Fibroblast of villous mesenchyme (primary cell): Measurements from ENCODE around the gene GPM6B. TPM values are rescaled to one million over a fixed set of nuclear protein-coding genes. Genes with fewer than 3 reads are reported as not detected.

Source experiments
- DNase-seq: peaks from one replicate; pipeline ENCODE4 v3.0.0-alpha.2; 2010; ENCODE audit warnings: low read depth
- H3K4me3 ChIP-seq: 2 replicates; pipeline ENCODE4 v1.5.1; 2011; ENCODE audit warnings: low read depth, mild to moderate bottlenecking, low read length
- CTCF ChIP-seq: IDR thresholded peaks from 2 replicates; pipeline ENCODE4 v1.5.1; 2012; ENCODE audit warnings: low read depth, mild to moderate bottlenecking, low read length; ENCODE audit not compliant: insufficient read depth
- total RNA-seq: library from RNA; depleted of rRNA; stranded (reverse); fragments of >200 nt; gene quantifications from 2 replicates; pipeline ENCODE4 v1.2.3, GENCODE V29; 2012

GPM6B gene, protein sequence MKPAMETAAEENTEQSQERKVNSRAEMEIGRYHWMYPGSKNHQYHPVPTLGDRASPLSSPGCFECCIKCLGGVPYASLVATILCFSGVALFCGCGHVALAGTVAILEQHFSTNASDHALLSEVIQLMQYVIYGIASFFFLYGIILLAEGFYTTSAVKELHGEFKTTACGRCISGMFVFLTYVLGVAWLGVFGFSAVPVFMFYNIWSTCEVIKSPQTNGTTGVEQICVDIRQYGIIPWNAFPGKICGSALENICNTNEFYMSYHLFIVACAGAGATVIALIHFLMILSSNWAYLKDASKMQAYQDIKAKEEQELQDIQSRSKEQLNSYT
- total RNA-seq = under 0.01 and 1.3 TPM in 2 replicates

DNA sequence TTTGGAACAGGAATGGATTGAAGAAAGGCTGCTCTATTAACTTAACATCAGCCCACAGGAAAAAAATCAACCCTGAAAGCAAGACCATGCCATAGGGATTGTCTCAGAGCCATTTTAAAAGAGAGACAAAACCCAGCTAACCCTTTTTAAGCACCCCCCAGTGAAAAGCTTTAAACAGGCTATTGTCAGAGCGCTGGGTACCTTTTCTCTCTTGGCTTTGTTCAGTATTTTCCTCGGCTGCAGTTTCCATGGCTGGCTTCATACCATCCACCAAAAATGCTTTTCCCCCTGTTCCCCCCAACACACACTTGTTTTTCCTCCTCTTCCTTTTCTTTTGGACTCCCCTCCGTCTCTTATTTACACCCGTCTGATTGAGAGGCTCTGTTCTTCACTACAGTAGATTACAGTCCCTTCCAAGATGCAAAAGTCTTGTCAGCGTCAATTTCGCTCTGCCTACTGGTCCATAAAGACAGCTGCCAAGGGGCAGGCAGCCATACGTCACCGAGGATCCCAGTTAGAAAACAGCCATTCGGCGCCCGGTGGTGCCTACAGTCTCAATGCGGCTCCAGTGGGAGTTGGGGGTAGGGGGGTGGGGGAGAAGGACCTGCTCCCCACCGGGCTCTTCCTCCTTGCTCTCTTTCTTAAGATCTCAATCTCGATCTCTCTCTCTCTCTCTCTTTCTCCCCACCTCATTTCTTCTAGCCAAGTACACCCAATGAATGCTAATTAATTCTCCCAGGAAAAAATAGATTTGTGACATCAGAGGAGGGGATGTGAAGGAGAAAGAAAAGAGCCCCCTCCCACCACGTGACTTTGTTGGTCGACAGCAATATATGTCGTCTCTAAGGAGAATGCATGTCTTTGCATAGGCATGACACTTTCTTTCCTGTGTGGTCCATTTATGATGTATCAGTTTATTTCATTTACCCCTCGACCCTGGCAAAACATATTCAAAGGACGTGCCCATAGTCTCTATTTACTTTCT lies at the start of gene GPM6B:
GPM6B (minus strand) TSS at position 451 of the 985 bp plus-strand sequence; CDS start at position 262, 189 bp downstream.
- no peak within 1 kb of the TSS for H3K4me3 ChIP-seq
- no peak for DNase-seq
- TF ChIP-seq CTCF = no peak

- TF ChIP-seq CTCF = no peak
- no peak overlapping the region for H3K4me3 ChIP-seq
- DNase-seq = no peak
Observed at GRCh38 chrX:13864264-13864663, 47.4 kb upstream of the GPM6B start.

GRCh38 chrX:13863324-13863723 lies 46.4 kb upstream of the GPM6B start:
- no peak for TF ChIP-seq CTCF
- DNase-seq = no peak
- no peak overlapping the region for H3K4me3 ChIP-seq

DNA sequence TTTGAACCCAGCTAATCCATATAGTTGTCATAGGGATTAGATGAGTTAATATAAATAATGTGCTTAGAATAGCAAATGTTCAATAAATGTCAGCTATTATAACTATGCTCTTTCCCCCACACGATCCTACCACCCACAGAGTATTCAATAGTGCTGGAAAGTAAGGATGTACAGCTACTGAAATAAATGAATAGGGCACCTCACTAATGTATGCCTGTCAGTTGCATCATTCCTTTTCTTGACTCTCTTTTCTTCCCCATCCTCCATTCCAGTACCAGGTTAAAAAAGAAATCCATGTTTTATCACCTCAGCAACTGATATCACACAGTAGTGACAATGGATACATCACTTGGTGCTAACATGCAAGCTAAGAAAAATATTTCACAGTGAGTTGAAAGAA lies 42.8 kb upstream of the GPM6B start:
- TF ChIP-seq CTCF = no peak
- H3K4me3 ChIP-seq = no peak overlapping the region
- no peak for DNase-seq

DNA sequence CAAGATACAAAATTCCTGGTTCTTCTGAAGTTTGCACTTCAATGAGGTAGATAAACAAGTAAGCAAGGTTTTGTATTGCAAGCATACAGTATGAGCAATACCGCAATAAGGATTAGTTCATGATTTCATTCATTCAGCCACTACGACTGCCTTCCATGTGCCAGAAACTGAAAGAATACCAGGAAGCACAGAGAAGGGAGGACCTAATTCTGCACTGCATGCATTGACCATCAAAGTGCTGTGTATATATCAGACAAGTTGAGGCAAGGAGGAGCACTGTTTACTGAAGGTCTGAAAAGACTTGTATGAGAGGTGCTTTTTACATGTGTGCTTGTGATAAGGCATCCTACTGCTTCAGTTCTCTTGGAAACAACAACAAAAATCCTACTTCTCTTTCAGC lies 40.9 kb upstream of the GPM6B start:
- no peak overlapping the region for H3K4me3 ChIP-seq
- no peak for TF ChIP-seq CTCF
- no peak for DNase-seq

DNA sequence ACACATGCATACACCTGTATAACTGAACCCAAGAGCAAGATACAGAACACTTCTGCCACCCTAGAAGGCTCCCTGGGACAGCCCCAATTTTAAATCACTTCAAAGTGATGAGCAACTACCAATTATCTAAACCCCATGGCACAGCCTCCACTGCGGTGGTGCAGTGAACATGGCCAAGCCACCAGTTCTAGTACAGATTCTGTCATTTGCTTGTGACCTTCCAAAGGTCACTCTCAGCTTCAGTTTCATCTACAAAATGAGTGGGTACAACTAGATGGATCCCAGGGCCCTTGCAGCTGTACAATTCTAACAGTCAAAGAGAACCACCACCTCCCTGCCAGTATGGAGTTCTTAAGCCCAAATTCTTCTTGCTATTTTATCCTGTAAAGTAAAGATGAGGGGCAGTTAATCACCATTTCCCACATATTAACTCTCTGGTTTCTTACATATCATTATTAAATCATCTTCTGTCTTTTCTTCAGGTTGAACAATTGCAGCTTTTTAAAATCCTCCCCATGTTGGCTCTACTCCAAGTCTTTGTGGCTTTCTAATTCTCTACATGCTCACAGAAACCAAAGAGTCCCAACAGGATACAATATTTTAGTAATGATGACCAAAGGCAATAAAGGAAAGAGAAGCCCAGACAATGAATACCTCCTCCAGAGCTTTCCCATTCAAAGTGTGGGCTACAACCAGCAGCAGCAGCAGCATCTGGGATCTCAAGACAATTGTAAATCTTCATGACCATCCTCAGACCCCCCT lies 39.0 kb upstream of the GPM6B start:
- TF ChIP-seq CTCF = no peak
- no peak overlapping the region for H3K4me3 ChIP-seq
- DNase-seq = no peak
